Gastroesophageal sphincter (tissue), 4 donors: ENCODE data around the gene NSUN2. TPM values are rescaled to one million over a fixed set of nuclear protein-coding genes. Genes with fewer than 3 reads are reported as not detected.

Source experiments
- ATAC-seq: fragments of 150-250 bp; one replicate; pipeline ENCODE4 v1.9.1; 2016; ENCODE audit warnings: mild to moderate bottlenecking, moderate library complexity
- H3K27ac ChIP-seq, 4 donors: fragments of 200-600 bp; sonication (generic) in 3 of 4; 1 replicate in 3 of 4; 2 replicates in 1 of 4; pipeline ENCODE4 v1.5.1; 2016 to 2019
- H3K27me3 ChIP-seq: fragments of 200-600 bp; sonication (generic); one replicate; pipeline ENCODE4 v1.5.1; 2019
- H3K36me3 ChIP-seq, 2 donors: fragments of 200-600 bp; sonication (generic); one replicate each; pipeline ENCODE4 v1.5.1; 2019; ENCODE audit warnings: control low read depth in 1 of 2
- H3K4me1 ChIP-seq, 3 donors: fragments of 200-600 bp; sonication (generic); 1 replicate in 2 of 3; 2 replicates in 1 of 3; pipeline ENCODE4 v1.5.1; 2016 to 2019; ENCODE audit warnings: control low read depth in 2 of 3
- H3K4me3 ChIP-seq, 2 donors: fragments of 200-600 bp; sonication (generic); one replicate each; pipeline ENCODE4 v1.5.1; 2019; ENCODE audit warnings: mild to moderate bottlenecking in 1 of 2, moderate library complexity in 1 of 2
- H3K9me3 ChIP-seq, 3 donors: fragments of 200-600 bp; sonication (generic); one replicate each; pipeline ENCODE4 v1.5.1; 2017 to 2019; ENCODE audit warnings: control low read depth in 2 of 3
- EP300 ChIP-seq: sonication (generic); formaldehyde crosslinking; IDR thresholded peaks from one replicate; pipeline ENCODE4 v1.6.1; 2017; ENCODE audit warnings: antibody characterized with exemption, mild to moderate bottlenecking
- POLR2A ChIP-seq, 2 donors: fragments of 450-650 bp; IDR thresholded peaks; one replicate each; pipeline ENCODE4 v1.6.1; 2017; ENCODE audit warnings: antibody characterized with exemption in 2 of 2, mild to moderate bottlenecking in 2 of 2, moderate library complexity in 1 of 2
- POLR2AphosphoS5 ChIP-seq: sonication (generic); formaldehyde crosslinking; IDR thresholded peaks from one replicate; pipeline ENCODE4 v1.6.1; 2017; ENCODE audit warnings: antibody characterized with exemption
- WGBS, 2 donors: methylation state at CpG; one replicate each; pipeline ENCODE4 v1.1.5; 2018; ENCODE audit warnings: low coverage in 1 of 2; 5-methylcytosine and 5-hydroxymethylcytosine counted together
- total RNA-seq, 4 donors: library from RNA; depleted of rRNA; stranded (reverse); fragments of >200 nt; gene quantifications; one replicate each; pipeline ENCODE4 v1.1.0, GENCODE V29; 2016
- TF ChIP-seq, protein P1 (sequence below), 4 experiments: fragments of 200-600 bp in 2 of 4; fragments of 450-650 bp in 2 of 4; sonication (generic) in 1 of 4; IDR thresholded peaks; one replicate each; pipeline ENCODE4 v1.5.1; 2017 to 2019; ENCODE audit warnings: antibody characterized with exemption in 4 of 4, mild to moderate bottlenecking in 2 of 4, moderate library complexity in 2 of 4

The NSUN2 gene
- total RNA-seq, 4 donors from 2014 or later = 34.0 to 50.3 (median 43.6) TPM

DNA sequence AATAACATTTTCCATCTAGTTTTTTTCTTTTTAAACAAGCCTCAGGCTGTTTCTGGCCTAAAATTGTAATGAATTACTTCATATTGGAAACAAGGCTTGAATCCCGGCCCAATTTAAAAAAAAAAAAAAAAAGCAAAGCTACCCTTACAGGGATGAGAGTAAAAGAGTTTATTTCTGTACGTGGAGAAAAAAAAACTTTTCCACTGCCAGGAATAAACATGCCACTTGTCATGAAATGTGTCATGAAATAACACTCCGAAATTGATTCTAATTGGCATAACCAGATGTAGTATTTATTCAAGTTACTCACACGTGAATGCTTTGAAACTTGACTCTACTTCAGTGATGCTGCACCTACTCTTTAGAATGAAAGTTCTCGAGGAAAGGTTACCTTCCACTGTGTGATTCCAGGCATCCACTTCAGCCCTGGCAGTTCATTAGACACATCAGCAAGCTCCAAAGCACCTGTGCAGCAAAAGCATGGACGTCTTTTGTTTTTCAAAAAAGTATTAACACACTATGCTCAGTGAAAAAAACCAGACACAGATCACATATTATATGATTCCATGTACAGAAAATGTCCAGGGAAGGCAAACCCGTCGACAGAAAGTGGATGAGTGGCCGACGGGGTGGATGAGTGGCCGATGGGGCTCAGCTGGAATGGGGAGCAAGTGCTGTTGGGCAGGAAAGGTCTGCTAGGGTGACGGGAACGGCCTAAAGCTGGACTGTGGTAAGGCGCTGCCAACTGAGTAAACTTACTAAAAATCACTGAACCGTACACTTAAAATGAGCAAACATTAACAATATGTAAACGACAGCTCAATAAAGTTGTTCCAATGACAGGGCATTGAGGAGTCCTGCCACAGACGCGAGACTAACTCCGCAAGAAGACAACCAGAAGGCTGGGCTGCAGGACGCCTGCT, 21.2 kb downstream of the NSUN2 start:
- no peaks in the 10 kb centered on the region for H3K9me3 ChIP-seq
- TF ChIP-seq EP300 (no peak), POLR2AphosphoS5 (no peak), POLR2A (IDR thresholded peaks at IDR 0.05) (no peak)
- TF ChIP-seq, protein P1, sequence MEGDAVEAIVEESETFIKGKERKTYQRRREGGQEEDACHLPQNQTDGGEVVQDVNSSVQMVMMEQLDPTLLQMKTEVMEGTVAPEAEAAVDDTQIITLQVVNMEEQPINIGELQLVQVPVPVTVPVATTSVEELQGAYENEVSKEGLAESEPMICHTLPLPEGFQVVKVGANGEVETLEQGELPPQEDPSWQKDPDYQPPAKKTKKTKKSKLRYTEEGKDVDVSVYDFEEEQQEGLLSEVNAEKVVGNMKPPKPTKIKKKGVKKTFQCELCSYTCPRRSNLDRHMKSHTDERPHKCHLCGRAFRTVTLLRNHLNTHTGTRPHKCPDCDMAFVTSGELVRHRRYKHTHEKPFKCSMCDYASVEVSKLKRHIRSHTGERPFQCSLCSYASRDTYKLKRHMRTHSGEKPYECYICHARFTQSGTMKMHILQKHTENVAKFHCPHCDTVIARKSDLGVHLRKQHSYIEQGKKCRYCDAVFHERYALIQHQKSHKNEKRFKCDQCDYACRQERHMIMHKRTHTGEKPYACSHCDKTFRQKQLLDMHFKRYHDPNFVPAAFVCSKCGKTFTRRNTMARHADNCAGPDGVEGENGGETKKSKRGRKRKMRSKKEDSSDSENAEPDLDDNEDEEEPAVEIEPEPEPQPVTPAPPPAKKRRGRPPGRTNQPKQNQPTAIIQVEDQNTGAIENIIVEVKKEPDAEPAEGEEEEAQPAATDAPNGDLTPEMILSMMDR (IDR thresholded peaks at IDR 0.05) = no peak
- H3K27me3 ChIP-seq = no peaks in the 10 kb centered on the region
- no peak for ATAC-seq
- H3K36me3 ChIP-seq = peaks cover 4 to 100% of the 10 kb centered on the region in 2 donors
- H3K4me3 ChIP-seq = no peak overlapping the region
- H3K4me1 ChIP-seq = no peaks in the 10 kb centered on the region
- no peak overlapping the region for H3K27ac ChIP-seq
- WGBS, 2 donors = 74 to 77% methylated on average over 15 to 20 of the region's 20 CpGs

DNA sequence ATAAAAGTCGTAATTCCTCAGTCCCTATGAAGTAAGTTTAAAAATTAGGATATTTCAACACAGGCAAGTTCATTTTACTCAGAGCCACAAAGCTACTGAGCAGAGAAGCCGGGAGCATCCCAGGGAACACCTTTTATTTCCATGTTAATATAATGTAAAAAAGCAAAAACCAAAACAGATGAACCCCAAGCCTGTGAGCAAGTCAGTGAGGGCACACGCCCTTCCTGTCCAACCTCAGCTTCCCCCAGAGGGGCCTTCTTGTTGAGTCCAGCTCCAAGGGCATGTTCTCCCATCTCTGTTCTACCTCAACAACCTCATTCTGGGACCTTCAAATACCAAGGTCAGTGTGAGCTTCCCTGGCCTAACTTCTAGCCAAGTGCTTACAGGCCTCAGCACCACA, 24.8 kb downstream of the NSUN2 start:
- H3K36me3 ChIP-seq = peaks cover 0 to 100% of the 10 kb centered on the region in 2 donors

DNA sequence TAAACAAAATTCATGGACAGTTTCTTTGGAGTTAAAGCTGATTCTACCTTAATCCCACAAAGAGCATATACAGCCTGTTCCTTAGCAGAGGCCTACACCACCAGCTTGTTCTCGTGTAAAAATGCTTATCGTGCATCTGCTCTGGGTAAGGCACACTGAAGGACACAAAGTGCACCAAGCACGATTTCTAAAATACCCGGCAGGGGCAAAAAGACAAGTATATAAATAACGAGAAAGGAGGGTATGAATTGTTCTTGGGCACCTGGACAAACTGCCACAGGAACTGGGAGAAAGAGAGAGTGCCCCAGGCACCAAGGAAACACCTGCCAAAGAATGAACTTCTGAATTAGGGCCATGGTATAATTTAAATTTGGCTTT, 25.3 kb downstream of the NSUN2 start:
- no peak for ATAC-seq
- Histone ChIP-seq H3K36me3 (peaks cover 0 to 100% of the 10 kb centered on the region in 2 donors), H3K27ac (no peak overlapping the region), H3K4me3 (no peak overlapping the region), H3K4me1 (no peaks in the 10 kb centered on the region), H3K9me3 (no peaks in the 10 kb centered on the region), H3K27me3 (no peaks in the 10 kb centered on the region)
- 81 to 86% methylated on average over 2 to 5 of the region's 5 CpGs for WGBS, 2 donors
- TF ChIP-seq POLR2AphosphoS5 (no peak), POLR2A (IDR thresholded peaks at IDR 0.05) (no peak), EP300 (no peak)
- TF ChIP-seq, protein P1 (IDR thresholded peaks at IDR 0.05) = no peak

More for the DNA sequence above, 24.8 kb downstream of the NSUN2 start:
- Histone ChIP-seq H3K27me3 (no peaks in the 10 kb centered on the region), H3K4me1 (no peaks in the 10 kb centered on the region), H3K9me3 (no peaks in the 10 kb centered on the region), H3K27ac (no peak overlapping the region), H3K4me3 (no peak overlapping the region)
- ATAC-seq = no peak
- TF ChIP-seq, protein P1 (IDR thresholded peaks at IDR 0.05) = no peak
- no peak for TF ChIP-seq POLR2A (IDR thresholded peaks at IDR 0.05)
- TF ChIP-seq POLR2AphosphoS5 = no peak
- no peak for TF ChIP-seq EP300
- 77 to 95% methylated on average over 2 to 3 of the region's 3 CpGs for WGBS, 2 donors

DNA sequence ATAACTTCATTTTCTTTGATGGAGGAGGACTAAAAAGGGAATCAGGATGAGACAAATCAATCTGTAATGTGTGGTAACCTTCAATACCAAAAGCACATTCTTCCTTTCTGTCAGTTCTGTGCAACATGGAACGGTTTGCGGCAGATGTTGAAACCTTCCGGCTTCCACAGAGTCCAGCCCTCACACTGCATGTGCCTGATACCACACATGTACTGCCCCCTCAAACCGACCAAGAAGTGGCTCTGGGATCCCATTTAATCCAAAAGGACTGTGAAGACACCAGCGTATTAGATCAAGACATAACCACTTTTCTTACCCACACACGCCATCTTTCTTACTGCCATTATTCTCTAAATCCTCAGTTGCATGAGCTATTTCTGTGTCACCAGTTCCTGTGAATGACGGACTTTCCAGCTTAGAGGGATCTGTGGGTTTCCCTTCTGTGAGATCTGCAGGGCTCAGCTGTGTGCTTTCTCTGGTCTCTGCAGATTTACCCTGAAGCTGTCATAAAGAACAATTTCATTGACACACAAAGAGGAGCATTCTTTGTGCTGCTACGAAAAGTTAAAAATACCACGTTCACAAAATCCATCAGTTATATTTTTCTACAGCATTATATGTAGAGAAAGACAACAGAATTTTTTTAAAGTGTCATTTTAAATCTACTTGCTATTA, 25.8 kb downstream of the NSUN2 start:
- no peaks in the 10 kb centered on the region for H3K4me1 ChIP-seq
- no peak overlapping the region for H3K27ac ChIP-seq
- H3K4me3 ChIP-seq = no peak overlapping the region
- TF ChIP-seq EP300 (no peak), POLR2A (IDR thresholded peaks at IDR 0.05) (no peak), POLR2AphosphoS5 (no peak)
- TF ChIP-seq, protein P1 (IDR thresholded peaks at IDR 0.05) = no peak
- H3K36me3 ChIP-seq = peaks cover 0 to 100% of the 10 kb centered on the region in 2 donors
- ATAC-seq = no peak
- no peaks in the 10 kb centered on the region for H3K9me3 ChIP-seq
- H3K27me3 ChIP-seq = no peaks in the 10 kb centered on the region
- 90% methylated on average over 7 to 9 of the region's 9 CpGs for whole genome bisulfite sequencing, 2 donors
